Motor neuron (in vitro differentiated cells): ENCODE results near the gene LBHD2. TPM values are rescaled to one million over a fixed set of nuclear protein-coding genes. Genes with fewer than 3 reads are reported as not detected.

ENCODE experiments used
- ATAC-seq, 8 experiments: fragments of 200-7000 bp; cut with Tn5 transposase; replicated peaks in 6 of 8; 2 replicates each; pipeline ENCODE4 v1.8.0; 2021; ENCODE audit warnings: mild to moderate bottlenecking in 8 of 8, moderate library complexity in 8 of 8
- H3K27ac ChIP-seq, 2 donors: fragments of 250-450 bp; sonication (Bioruptor Pico); 2 replicates each; pipeline ENCODE4 v1.9.0; 2021; ENCODE audit warnings: antibody characterized with exemption in 2 of 2, mild to moderate bottlenecking in 2 of 2, moderate library complexity in 1 of 2
- H3K4me1 ChIP-seq, 2 donors: fragments of 250-450 bp; sonication (Bioruptor Pico); replicated peaks in 1 of 2; 2 replicates each; pipeline ENCODE4 v1.6.1; 2021; ENCODE audit warnings: antibody characterized with exemption in 2 of 2, mild to moderate bottlenecking in 2 of 2, moderate library complexity in 1 of 2
- H3K4me3 ChIP-seq, 5 donors: fragments of 250-450 bp; sonication (Bioruptor Pico); 2 replicates each; pipeline ENCODE4 v1.9.0; 2021; ENCODE audit warnings: antibody characterized with exemption in 5 of 5, mild to moderate bottlenecking in 5 of 5, moderate library complexity in 4 of 5
- WGBS, 10 experiments: fragments of 450-650 bp; shearing (Covaris generic); methylation state at CpG; one replicate each; pipeline ENCODE4 v1.0.0; 2022; 5-methylcytosine and 5-hydroxymethylcytosine counted together
- in situ Hi-C, 9 experiments: fragments of 400-800 bp; cut with MboI; loops; one replicate each; pipeline ENCODE4 v1.15.0; 2021; ENCODE audit warnings: low sequenced_read_pairs in 9 of 9, low pct_unique_long_range_greater_than_20kb in 2 of 9; ENCODE audit not compliant: unreplicated experiment in 9 of 9
- total RNA-seq, 8 experiments: library from RNA; unstranded; fragments of 300-600 nt; gene quantifications; 2 replicates each; pipeline versions ENCODE4 v1.2.3 to v1.2.4, GENCODE V29; 2022

Gene LBHD2
- total RNA-seq, 8 experiments from 2014 or later, result not detected

GRCh38 chr14:103130965-103131364 lies 47.0 kb downstream of the LBHD2 start:
- H3K4me1 ChIP-seq, result peaks cover 0 to 18% of the 10 kb centered on the region in 2 donors
- ATAC-seq, result peak in 5 of 8 experiments; percentile 13 to 34 (median 31)
- 46 to 80% (median 59%) methylated on average over 1 to 6 of the region's 8 CpGs; no CpG with 5 or more reads in 4 of the 10 experiments for WGBS, 10 experiments
- no peak overlapping the region for H3K4me3 ChIP-seq
- H3K27ac ChIP-seq, result no peak overlapping the region
- in situ Hi-C loops, result no loop called here

- no peak for ATAC-seq
- Histone ChIP-seq H3K4me1 (peaks cover 0 to 16% of the 10 kb centered on the region in 2 donors), H3K27ac (no peak overlapping the region), H3K4me3 (no peak overlapping the region)
- in situ Hi-C loops, result no loop called here
- WGBS, 10 experiments, result 95% methylated on average over 4 of the region's 9 CpGs; no CpG with 5 or more reads in 9 of the 10 experiments
These were observed 47.6 kb downstream of the LBHD2 start for GRCh38 chr14:103131580-103131979.

GRCh38 chr14:103132381-103133209 lies 48.6 kb downstream of the LBHD2 start:
- in situ Hi-C loops, result no loop called here
- no peak for ATAC-seq
- Histone ChIP-seq H3K27ac (no peak overlapping the region), H3K4me3 (no peak overlapping the region), H3K4me1 (peaks cover 0 to 13% of the 10 kb centered on the region in 2 donors)
- 30 to 81% (median 80%) methylated on average over 1 to 9 of the region's 39 CpGs; no CpG with 5 or more reads in 5 of the 10 experiments for WGBS, 10 experiments

- no peak for ATAC-seq
- no peak overlapping the region for H3K27ac ChIP-seq
- in situ Hi-C loops, result no loop called here
- 73 to 97% (median 90%) methylated on average over 2 to 8 of the region's 25 CpGs; no CpG with 5 or more reads in 5 of the 10 experiments for WGBS, 10 experiments
- peaks cover 0 to 15% of the 10 kb centered on the region in 2 donors for H3K4me1 ChIP-seq
- H3K4me3 ChIP-seq, result no peak overlapping the region
These were observed 49.5 kb downstream of the LBHD2 start for GRCh38 chr14:103133210-103134140.

GRCh38 chr14:103134405-103134804 lies 50.4 kb downstream of the LBHD2 start:
- Histone ChIP-seq H3K27ac (no peak overlapping the region), H3K4me1 (peaks cover 4 to 24% of the 10 kb centered on the region in 2 donors), H3K4me3 (no peak overlapping the region)
- in situ Hi-C loops, result no loop called here
- WGBS, 10 experiments, result no CpG with 5 or more reads among the region's 2 CpGs
- ATAC-seq, result no peak

GRCh38 chr14:103134919-103135318 lies 50.9 kb downstream of the LBHD2 start:
- in situ Hi-C loops, result no loop called here
- H3K27ac ChIP-seq, result no peak overlapping the region
- WGBS, 10 experiments, result 60 to 100% (median 94%) methylated on average over 1 to 13 of the region's 14 CpGs; no CpG with 5 or more reads in 3 of the 10 experiments
- H3K4me3 ChIP-seq, result no peak overlapping the region
- H3K4me1 ChIP-seq, result peaks cover 4 to 26% of the 10 kb centered on the region in 2 donors
- no peak for ATAC-seq

GRCh38 chr14:103135333-103136260 lies 51.6 kb downstream of the LBHD2 start:
- H3K4me3 ChIP-seq, result no peak overlapping the region
- 69 to 100% (median 90%) methylated on average over 1 to 11 of the region's 26 CpGs; no CpG with 5 or more reads in 4 of the 10 experiments for WGBS, 10 experiments
- no peak for ATAC-seq
- H3K27ac ChIP-seq, result no peak overlapping the region
- peaks cover 4 to 26% of the 10 kb centered on the region in 2 donors for H3K4me1 ChIP-seq
- in situ Hi-C loops, result no loop called here

- Histone ChIP-seq H3K4me1 (peaks cover 7 to 22% of the 10 kb centered on the region in 2 donors), H3K4me3 (no peak overlapping the region), H3K27ac (no peak overlapping the region)
- in situ Hi-C loops, result no loop called here
- ATAC-seq, result peak; percentile 50 to 63 (median 60)
- 17 to 100% (median 69%) methylated on average over 2 to 14 of the region's 20 CpGs for WGBS, 10 experiments
These were observed 52.6 kb downstream of the LBHD2 start for GRCh38 chr14:103136388-103137271.

GRCh38 chr14:103137689-103138300 lies 53.8 kb downstream of the LBHD2 start:
- ATAC-seq, result no peak
- WGBS, 10 experiments, result 48 to 100% (median 85%) methylated on average over 1 to 2 of the region's 22 CpGs; no CpG with 5 or more reads in 4 of the 10 experiments

GRCh38 chr14:103138301-103139131 lies 54.5 kb downstream of the LBHD2 start:
- Histone ChIP-seq H3K4me3 (no peak overlapping the region), H3K27ac (no peak overlapping the region), H3K4me1 (peaks cover 15 to 36% of the 10 kb centered on the region in 2 donors)
- in situ Hi-C loops, result no loop called here
- WGBS, 10 experiments, result 30 to 100% methylated on average over 2 to 3 of the region's 66 CpGs; no CpG with 5 or more reads in 8 of the 10 experiments
- peak in 6 of 8 experiments; percentile 6 to 57 (median 48) for ATAC-seq

More at GRCh38 chr14:103137689-103138300, 53.8 kb downstream of the LBHD2 start:
- Histone ChIP-seq H3K4me3 (no peak overlapping the region), H3K27ac (no peak overlapping the region), H3K4me1 (peaks cover 15 to 34% of the 10 kb centered on the region in 2 donors)
- in situ Hi-C loops, result no loop called here
